IPS DF 4.7 (cell line): ENCODE results near the gene C20orf204.
"Not testable (repeated sequence)": the region's sequence is repeated elsewhere in the genome, so short reads cannot be mapped to it uniquely, and the experiment has no call there.

Experiments used
- DNase-seq: peaks from one replicate; pipeline ENCODE4 v3.0.0-alpha.2; 2013; ENCODE audit warnings: low spot score; ENCODE audit errors: extremely low read depth

Gene C20orf204

GRCh38 chr20:64083378-64083803 is 47.4 kb downstream of the C20orf204 start:
- DNase-seq, result no peak

GRCh38 chr20:64083804-64084684 is 48.1 kb downstream of the C20orf204 start, which contains the start of gene LKAAEAR1:
LKAAEAR1 (minus strand) TSS chr20:64084398; CDS start chr20:64084219, 179 bp downstream.
- DNase-seq, result no peak

- DNase-seq, result no peak
These were observed 48.7 kb downstream of the C20orf204 start for GRCh38 chr20:64084685-64085152.

- DNase-seq, result no peak
These were observed 50.8 kb downstream of the C20orf204 start for GRCh38 chr20:64086801-64087200.

- not testable (repeated sequence) for DNase-seq
These were observed 51.3 kb downstream of the C20orf204 start for GRCh38 chr20:64087226-64087825.

- DNase-seq, result not testable (repeated sequence)
These were observed 52.6 kb downstream of the C20orf204 start for GRCh38 chr20:64088586-64088985.
